Measurements from ENCODE around the gene BRIX1.

Gene BRIX1

DNA sequence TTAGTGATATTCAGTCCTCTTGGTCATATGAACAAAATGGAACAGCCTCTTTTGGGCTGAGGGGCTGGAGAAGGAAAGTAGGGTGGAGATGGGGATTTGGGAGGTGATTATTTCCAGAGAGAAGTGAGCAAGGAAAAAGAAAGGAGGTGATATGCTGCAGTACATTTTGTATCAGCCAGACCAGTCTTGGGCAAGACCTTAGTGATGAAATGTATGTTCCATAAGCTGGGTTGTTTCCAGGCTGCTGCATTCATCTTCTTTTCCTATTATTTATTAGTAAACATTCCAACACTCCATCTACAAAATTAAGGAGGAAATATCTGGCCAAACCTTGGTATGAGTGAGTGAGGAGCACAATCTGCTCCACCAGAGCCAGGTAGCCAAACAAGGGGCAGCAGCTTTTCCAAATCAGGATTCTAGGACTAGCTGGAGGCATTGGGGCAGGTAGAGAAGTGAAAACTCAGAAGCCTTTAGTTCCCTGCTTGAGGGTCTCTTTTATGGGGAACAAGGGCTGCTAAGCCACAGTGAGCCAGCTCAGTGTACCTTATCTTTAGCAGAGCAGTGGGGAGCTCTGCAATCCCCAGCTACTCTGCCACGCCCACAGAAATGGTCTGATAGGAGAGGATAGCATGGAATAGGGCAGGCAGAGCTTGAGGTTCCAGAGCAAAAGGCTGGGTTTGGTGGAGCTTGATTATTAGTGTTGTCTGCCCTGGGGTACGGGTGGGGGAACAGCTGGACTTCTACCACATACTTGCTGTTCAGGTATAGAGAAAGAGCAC is 19.7 kb upstream of the BRIX1 start:
- no peak overlapping the region for H3K4me3 ChIP-seq (ENCODE audit: control insufficient read depth, low read depth, low read length)
- DNase-seq (ENCODE audit: low read depth): peak; percentile 50
- TF ChIP-seq, protein P1, sequence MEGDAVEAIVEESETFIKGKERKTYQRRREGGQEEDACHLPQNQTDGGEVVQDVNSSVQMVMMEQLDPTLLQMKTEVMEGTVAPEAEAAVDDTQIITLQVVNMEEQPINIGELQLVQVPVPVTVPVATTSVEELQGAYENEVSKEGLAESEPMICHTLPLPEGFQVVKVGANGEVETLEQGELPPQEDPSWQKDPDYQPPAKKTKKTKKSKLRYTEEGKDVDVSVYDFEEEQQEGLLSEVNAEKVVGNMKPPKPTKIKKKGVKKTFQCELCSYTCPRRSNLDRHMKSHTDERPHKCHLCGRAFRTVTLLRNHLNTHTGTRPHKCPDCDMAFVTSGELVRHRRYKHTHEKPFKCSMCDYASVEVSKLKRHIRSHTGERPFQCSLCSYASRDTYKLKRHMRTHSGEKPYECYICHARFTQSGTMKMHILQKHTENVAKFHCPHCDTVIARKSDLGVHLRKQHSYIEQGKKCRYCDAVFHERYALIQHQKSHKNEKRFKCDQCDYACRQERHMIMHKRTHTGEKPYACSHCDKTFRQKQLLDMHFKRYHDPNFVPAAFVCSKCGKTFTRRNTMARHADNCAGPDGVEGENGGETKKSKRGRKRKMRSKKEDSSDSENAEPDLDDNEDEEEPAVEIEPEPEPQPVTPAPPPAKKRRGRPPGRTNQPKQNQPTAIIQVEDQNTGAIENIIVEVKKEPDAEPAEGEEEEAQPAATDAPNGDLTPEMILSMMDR (conservative IDR thresholded peaks at IDR 0.05; ENCODE audit: control insufficient read depth, insufficient read depth, low read depth, low read length): no peak

DNA sequence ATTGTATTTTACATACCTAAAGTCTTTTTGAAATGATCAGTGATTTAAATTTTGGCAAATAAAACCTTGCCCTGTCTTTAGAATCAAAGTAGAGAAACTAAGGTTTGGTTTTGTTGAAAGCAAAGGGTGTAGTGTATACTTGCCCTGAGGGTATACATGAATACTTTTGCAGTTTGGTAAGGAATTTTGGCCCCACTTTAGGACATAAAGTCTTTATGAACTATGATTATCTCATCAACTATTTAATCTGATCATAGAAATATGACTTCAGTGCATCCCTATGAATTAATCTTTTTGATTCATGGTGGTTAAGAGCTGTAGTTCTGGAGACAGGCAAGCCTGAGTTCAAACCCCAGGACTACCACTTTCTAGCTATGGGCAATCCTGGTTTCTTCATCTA is 17.9 kb upstream of the BRIX1 start:
- H3K4me3 ChIP-seq (ENCODE audit: control insufficient read depth, low read depth, low read length): no peak overlapping the region
- DNase-seq (ENCODE audit: low read depth): no peak
- TF ChIP-seq, protein P1 (conservative IDR thresholded peaks at IDR 0.05; ENCODE audit: control insufficient read depth, insufficient read depth, low read depth, low read length): no peak

DNA sequence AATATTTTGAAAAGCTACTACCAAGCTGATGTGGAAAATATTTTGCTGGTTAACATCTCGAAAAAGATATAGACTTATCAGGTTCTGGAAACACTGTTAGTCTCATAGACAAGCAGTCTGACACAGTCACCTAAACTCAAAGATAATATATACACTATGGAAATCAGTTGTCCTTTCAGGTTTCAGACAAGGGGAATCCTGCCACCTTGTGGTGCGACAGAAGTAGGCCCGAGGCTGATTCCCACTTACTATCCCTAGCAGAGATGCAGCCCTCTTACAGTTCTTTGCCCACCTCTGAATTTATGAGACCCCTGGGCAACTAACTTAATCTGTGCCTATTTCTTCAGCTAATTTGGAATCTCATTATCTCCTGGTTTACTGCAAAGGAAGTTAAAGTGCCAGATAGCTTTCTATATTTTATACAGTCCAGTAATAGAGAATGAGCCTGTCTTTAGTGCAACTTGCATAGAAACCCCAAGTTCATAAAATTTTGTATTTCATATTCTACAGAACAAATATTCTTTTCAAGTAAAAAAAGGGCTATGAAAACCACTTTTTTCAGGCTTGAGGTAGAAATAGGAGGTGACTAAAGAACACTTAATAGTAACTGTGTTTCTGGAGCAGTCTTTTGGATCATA is 17.1 kb upstream of the BRIX1 start:
- TF ChIP-seq, protein P1 (conservative IDR thresholded peaks at IDR 0.05; ENCODE audit: control insufficient read depth, insufficient read depth, low read depth, low read length): peak; percentile 92
- peak; percentile 77 for DNase-seq (ENCODE audit: low read depth)
- H3K4me3 ChIP-seq (ENCODE audit: control insufficient read depth, low read depth, low read length): no peak overlapping the region

DNA sequence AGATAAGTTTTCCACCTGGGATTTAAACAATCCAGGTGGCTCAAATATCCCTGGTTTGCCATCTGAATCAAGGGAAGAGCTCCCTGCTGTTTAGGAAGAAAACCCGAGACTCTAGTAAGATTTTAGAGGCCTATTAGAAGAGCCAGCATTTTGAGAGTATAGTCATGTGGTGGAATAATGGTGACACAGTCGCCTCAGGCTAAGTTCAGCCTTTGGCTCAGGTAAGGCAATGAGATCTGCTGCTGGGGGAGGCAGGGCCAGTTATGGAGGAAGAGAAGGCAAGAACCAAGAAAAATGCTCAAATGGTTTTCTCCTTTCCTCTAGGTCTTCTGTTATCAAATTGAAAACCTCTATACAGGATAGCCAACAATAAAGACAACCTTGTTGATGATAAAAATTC is 16.4 kb upstream of the BRIX1 start:
- no peak overlapping the region for H3K4me3 ChIP-seq (ENCODE audit: control insufficient read depth, low read depth, low read length)
- TF ChIP-seq, protein P1 (conservative IDR thresholded peaks at IDR 0.05; ENCODE audit: control insufficient read depth, insufficient read depth, low read depth, low read length): no peak
- no peak for DNase-seq (ENCODE audit: low read depth)

DNA sequence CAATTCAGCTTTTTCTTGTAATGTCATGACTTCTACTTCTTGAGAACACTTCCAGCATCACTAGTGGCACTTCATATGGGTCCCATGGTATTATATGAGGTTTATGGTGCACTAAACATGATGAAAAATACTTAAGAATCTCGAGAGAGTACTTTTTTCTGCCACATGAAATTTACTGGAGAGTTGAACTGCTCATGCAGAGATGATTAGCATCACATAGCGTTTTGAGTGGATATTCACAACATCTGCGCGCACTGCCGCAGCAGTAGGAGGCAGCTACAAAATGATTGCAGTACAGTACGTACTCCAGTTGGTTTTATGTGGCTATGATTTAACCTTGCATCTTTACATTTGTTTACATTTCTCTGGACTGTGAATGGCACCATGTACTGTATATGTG is 14.9 kb upstream of the BRIX1 start:
- no peak overlapping the region for H3K4me3 ChIP-seq (ENCODE audit: control insufficient read depth, low read depth, low read length)
- TF ChIP-seq, protein P1 (conservative IDR thresholded peaks at IDR 0.05; ENCODE audit: control insufficient read depth, insufficient read depth, low read depth, low read length): no peak
- no peak for DNase-seq (ENCODE audit: low read depth)

DNA sequence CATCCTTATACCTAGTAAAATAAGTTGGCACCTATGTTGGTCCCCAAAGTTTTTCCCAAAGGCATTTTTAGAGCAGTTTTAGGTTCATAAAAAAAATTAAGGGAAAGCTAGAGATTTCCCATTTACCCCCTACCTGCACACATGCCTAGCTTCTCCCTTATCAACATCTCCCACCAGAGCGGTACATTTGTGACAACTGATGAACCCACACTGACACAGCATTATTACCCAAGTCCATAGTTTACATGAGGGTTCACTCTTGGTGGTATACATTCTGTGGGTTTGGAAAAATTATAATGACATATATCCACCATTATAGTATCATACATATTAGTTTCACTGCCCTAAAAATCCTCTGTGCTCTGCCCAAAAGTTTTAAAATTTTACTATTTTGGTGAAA is 12.3 kb upstream of the BRIX1 start:
- TF ChIP-seq, protein P1 (conservative IDR thresholded peaks at IDR 0.05; ENCODE audit: control insufficient read depth, insufficient read depth, low read depth, low read length): no peak
- DNase-seq (ENCODE audit: low read depth): no peak
- H3K4me3 ChIP-seq (ENCODE audit: control insufficient read depth, low read depth, low read length): no peak overlapping the region
